GM12878 (cell line): ENCODE data around the gene CCNA2. TPM values are rescaled to one million over a fixed set of nuclear protein-coding genes. Genes with fewer than 3 reads are reported as not detected.
A peak's percentile ranks its signal among the peaks of the same experiment; 100 is the strongest.

Experiments used
- BCL11A ChIP-seq: IDR thresholded peaks from 2 replicates; pipeline ENCODE4 v1.6.1; 2011; ENCODE audit warnings: low read depth, low read length
- CREM ChIP-seq: IDR thresholded peaks from 2 replicates; pipeline ENCODE4 v1.6.1; 2014; ENCODE audit warnings: antibody characterized with exemption, low read depth
- GATAD2B ChIP-seq: fragments of 450-650 bp; conservative IDR thresholded peaks from 2 replicates; pipeline ENCODE4 v1.6.1; 2017; ENCODE audit warnings: low read depth, mild to moderate bottlenecking, moderate library complexity
- NFXL1 ChIP-seq: fragments of 450-650 bp; IDR thresholded peaks from 2 replicates; pipeline ENCODE4 v1.6.1; 2017; ENCODE audit warnings: antibody characterized with exemption, mild to moderate bottlenecking, borderline replicate concordance
- NFYA ChIP-seq: IDR thresholded peaks from 2 replicates; pipeline ENCODE4 v1.6.1; 2011; ENCODE audit warnings: low read depth, mild to moderate bottlenecking, low read length, improper control_type of control experiment, borderline replicate concordance
- NRF1 ChIP-seq: conservative IDR thresholded peaks from 2 replicates; pipeline ENCODE4 v1.6.1; 2011; ENCODE audit warnings: mild to moderate bottlenecking, low read depth, low read length, improper control_type of control experiment
- RBBP5 ChIP-seq: fragments of 200-600 bp; sonication (generic); conservative IDR thresholded peaks from 2 replicates; pipeline ENCODE4 v1.6.1; 2016
- RUNX3 ChIP-seq: IDR thresholded peaks from 2 replicates; pipeline ENCODE4 v1.6.1; 2012; ENCODE audit warnings: low read length, inconsistent platforms
- YBX1 ChIP-seq: fragments of 450-650 bp; IDR thresholded peaks from 2 replicates; pipeline ENCODE4 v1.6.1; 2016; ENCODE audit warnings: antibody characterized with exemption
- polyA plus RNA-seq, 11 experiments: library from polyadenylated mRNA; depleted of rRNA in 4 of 11; unstranded in 6 of 11; stranded (reverse) in 5 of 11; fragments of >200 nt; fragmentation: Nextera tagmentation in 4 of 11; fragmentation: Illumina TruSeq in 1 of 11; extraction: Ambion mirVana in 4 of 11; extraction: Trizol in 1 of 11; gene quantifications; 1 replicate in 1 of 11; 2 replicates in 10 of 11; pipeline versions ENCODE4 v1.2.1 to v1.2.3, GENCODE V29; 2011 to 2016; ENCODE audit warnings: inconsistent platforms in 2 of 11, missing spikeins in 2 of 11, low read depth in 1 of 11
- total RNA-seq, 4 experiments: library from RNA; depleted of rRNA in 3 of 4; stranded (reverse); fragments of >200 nt in 3 of 4; fragmentation: Illumina TruSeq in 1 of 4; extraction: Trizol in 1 of 4; gene quantifications; 2 replicates each; pipeline versions ENCODE4 v1.2.1 to v1.2.3, GENCODE V29; 2013 to 2021
- TF ChIP-seq, protein P1 (sequence below): fragments of 450-650 bp; formaldehyde crosslinking; IDR thresholded peaks from 2 replicates; pipeline ENCODE4 v1.5.0; 2022; ENCODE audit warnings: mild to moderate bottlenecking, missing genetic modification characterization
- TF ChIP-seq, protein P2 (sequence below): fragments of 150-350 bp; IDR thresholded peaks from 2 replicates; pipeline ENCODE4 v1.6.1; 2014; ENCODE audit warnings: mild to moderate bottlenecking, low read depth, low read length
- TF ChIP-seq, protein P3 (sequence below): fragments of 450-650 bp; formaldehyde crosslinking; IDR thresholded peaks from 2 replicates; pipeline ENCODE4 v1.4.0; 2020; ENCODE audit warnings: mild to moderate bottlenecking, moderate library complexity
- TF ChIP-seq, protein P4 (sequence below): fragments of 450-650 bp; formaldehyde crosslinking; IDR thresholded peaks from 2 replicates; pipeline ENCODE4 v1.4.0; 2022; ENCODE audit warnings: mild to moderate bottlenecking, moderate library complexity
- TF ChIP-seq, protein P5 (sequence below): fragments of 150-350 bp; IDR thresholded peaks from 2 replicates; pipeline ENCODE4 v1.6.1; 2016; ENCODE audit warnings: low read depth, low read length

CCNA2 gene
- total and polyA plus RNA-seq, 10 of the 15 experiments (the other 5 are each of a cell fraction or from before 2014, with no cell fraction given): 21.8 to 153 (median 94.5) TPM

DNA sequence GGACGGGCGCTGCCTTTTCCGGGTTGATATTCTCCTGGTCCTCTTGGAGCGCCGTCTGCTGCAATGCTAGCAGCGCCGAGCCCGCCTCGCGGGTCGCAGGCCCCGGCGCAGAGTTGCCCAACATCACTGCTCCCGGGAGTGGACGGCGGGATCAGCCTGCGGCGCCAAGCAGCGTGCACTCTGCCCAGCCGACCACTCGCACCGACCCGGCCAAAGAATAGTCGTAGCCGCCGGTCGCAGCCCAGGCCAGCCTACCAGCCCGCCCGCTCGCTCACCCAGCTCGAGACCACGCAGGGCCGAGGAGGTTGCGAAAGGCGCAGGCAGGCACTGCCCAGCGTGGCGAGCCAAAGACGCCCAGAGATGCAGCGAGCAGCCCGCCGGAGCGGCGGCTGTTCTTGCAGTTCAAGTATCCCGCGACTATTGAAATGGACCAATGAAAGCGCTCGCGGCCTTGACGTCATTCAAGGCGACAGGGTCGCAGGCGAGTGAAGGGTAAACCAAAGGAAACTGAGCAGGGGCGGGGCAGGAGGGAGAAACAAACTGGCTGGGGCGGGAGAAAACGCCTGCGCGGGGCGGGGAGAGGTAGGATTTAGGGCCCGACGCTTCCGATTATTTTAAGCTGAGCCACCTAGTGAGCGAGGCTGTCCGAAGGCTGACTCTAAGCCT is at the start of gene CCNA2 (continued):
- TF ChIP-seq, protein P1, sequence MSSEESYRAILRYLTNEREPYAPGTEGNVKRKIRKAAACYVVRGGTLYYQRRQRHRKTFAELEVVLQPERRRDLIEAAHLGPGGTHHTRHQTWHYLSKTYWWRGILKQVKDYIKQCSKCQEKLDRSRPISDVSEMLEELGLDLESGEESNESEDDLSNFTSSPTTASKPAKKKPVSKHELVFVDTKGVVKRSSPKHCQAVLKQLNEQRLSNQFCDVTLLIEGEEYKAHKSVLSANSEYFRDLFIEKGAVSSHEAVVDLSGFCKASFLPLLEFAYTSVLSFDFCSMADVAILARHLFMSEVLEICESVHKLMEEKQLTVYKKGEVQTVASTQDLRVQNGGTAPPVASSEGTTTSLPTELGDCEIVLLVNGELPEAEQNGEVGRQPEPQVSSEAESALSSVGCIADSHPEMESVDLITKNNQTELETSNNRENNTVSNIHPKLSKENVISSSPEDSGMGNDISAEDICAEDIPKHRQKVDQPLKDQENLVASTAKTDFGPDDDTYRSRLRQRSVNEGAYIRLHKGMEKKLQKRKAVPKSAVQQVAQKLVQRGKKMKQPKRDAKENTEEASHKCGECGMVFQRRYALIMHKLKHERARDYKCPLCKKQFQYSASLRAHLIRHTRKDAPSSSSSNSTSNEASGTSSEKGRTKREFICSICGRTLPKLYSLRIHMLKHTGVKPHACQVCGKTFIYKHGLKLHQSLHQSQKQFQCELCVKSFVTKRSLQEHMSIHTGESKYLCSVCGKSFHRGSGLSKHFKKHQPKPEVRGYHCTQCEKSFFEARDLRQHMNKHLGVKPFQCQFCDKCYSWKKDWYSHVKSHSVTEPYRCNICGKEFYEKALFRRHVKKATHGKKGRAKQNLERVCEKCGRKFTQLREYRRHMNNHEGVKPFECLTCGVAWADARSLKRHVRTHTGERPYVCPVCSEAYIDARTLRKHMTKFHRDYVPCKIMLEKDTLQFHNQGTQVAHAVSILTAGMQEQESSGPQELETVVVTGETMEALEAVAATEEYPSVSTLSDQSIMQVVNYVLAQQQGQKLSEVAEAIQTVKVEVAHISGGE (CRISPR knock-in tag): no peak
- TF ChIP-seq RUNX3 (peak; percentile 77), NFYA (no peak), RBBP5 (no peak), CREM (peak; percentile 99), BCL11A (no peak), NFXL1 (no peak), YBX1 (no peak), GATAD2B (peak; percentile 82; the same call in 1 of the 2 replicates), NRF1 (0 out of 2 replicates have a peak, but pooled peaks have one; percentile 44)
- TF ChIP-seq, protein P2, sequence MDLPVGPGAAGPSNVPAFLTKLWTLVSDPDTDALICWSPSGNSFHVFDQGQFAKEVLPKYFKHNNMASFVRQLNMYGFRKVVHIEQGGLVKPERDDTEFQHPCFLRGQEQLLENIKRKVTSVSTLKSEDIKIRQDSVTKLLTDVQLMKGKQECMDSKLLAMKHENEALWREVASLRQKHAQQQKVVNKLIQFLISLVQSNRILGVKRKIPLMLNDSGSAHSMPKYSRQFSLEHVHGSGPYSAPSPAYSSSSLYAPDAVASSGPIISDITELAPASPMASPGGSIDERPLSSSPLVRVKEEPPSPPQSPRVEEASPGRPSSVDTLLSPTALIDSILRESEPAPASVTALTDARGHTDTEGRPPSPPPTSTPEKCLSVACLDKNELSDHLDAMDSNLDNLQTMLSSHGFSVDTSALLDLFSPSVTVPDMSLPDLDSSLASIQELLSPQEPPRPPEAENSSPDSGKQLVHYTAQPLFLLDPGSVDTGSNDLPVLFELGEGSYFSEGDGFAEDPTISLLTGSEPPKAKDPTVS: no peak
- TF ChIP-seq, protein P3, sequence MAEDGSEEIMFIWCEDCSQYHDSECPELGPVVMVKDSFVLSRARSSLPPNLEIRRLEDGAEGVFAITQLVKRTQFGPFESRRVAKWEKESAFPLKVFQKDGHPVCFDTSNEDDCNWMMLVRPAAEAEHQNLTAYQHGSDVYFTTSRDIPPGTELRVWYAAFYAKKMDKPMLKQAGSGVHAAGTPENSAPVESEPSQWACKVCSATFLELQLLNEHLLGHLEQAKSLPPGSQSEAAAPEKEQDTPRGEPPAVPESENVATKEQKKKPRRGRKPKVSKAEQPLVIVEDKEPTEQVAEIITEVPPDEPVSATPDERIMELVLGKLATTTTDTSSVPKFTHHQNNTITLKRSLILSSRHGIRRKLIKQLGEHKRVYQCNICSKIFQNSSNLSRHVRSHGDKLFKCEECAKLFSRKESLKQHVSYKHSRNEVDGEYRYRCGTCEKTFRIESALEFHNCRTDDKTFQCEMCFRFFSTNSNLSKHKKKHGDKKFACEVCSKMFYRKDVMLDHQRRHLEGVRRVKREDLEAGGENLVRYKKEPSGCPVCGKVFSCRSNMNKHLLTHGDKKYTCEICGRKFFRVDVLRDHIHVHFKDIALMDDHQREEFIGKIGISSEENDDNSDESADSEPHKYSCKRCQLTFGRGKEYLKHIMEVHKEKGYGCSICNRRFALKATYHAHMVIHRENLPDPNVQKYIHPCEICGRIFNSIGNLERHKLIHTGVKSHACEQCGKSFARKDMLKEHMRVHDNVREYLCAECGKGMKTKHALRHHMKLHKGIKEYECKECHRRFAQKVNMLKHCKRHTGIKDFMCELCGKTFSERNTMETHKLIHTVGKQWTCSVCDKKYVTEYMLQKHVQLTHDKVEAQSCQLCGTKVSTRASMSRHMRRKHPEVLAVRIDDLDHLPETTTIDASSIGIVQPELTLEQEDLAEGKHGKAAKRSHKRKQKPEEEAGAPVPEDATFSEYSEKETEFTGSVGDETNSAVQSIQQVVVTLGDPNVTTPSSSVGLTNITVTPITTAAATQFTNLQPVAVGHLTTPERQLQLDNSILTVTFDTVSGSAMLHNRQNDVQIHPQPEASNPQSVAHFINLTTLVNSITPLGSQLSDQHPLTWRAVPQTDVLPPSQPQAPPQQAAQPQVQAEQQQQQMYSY (CRISPR knock-in tag): no peak
- TF ChIP-seq, protein P4, sequence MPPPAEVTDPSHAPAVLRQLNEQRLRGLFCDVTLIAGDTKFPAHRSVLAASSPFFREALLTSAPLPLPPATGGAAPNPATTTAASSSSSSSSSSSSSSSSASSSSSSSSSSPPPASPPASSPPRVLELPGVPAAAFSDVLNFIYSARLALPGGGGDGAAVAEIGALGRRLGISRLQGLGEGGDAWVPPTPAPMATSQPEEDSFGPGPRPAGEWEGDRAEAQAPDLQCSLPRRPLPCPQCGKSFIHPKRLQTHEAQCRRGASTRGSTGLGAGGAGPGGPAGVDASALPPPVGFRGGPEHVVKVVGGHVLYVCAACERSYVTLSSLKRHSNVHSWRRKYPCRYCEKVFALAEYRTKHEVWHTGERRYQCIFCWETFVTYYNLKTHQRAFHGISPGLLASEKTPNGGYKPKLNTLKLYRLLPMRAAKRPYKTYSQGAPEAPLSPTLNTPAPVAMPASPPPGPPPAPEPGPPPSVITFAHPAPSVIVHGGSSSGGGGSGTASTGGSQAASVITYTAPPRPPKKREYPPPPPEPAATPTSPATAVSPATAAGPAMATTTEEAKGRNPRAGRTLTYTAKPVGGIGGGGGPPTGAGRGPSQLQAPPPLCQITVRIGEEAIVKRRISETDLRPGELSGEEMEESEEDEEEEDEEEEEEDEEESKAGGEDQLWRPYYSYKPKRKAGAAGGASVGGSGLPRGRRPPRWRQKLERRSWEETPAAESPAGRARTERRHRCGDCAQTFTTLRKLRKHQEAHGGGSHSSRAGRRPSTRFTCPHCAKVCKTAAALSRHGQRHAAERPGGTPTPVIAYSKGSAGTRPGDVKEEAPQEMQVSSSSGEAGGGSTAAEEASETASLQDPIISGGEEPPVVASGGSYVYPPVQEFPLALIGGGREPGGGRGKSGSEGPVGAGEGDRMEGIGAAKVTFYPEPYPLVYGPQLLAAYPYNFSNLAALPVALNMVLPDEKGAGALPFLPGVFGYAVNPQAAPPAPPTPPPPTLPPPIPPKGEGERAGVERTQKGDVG (CRISPR knock-in tag): no peak
- TF ChIP-seq, protein P5, sequence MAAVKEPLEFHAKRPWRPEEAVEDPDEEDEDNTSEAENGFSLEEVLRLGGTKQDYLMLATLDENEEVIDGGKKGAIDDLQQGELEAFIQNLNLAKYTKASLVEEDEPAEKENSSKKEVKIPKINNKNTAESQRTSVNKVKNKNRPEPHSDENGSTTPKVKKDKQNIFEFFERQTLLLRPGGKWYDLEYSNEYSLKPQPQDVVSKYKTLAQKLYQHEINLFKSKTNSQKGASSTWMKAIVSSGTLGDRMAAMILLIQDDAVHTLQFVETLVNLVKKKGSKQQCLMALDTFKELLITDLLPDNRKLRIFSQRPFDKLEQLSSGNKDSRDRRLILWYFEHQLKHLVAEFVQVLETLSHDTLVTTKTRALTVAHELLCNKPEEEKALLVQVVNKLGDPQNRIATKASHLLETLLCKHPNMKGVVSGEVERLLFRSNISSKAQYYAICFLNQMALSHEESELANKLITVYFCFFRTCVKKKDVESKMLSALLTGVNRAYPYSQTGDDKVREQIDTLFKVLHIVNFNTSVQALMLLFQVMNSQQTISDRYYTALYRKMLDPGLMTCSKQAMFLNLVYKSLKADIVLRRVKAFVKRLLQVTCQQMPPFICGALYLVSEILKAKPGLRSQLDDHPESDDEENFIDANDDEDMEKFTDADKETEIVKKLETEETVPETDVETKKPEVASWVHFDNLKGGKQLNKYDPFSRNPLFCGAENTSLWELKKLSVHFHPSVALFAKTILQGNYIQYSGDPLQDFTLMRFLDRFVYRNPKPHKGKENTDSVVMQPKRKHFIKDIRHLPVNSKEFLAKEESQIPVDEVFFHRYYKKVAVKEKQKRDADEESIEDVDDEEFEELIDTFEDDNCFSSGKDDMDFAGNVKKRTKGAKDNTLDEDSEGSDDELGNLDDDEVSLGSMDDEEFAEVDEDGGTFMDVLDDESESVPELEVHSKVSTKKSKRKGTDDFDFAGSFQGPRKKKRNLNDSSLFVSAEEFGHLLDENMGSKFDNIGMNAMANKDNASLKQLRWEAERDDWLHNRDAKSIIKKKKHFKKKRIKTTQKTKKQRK: 0 out of 2 replicates have a peak, but pooled peaks have one; percentile 35
